NCI-H2227 (cell line): Measurements from ENCODE around the gene RUFY1.
"Not testable (repeated sequence)": the region's sequence is repeated elsewhere in the genome, so short reads cannot be mapped to it uniquely, and the experiment has no call there.

Source experiments
- DNase-seq: peaks from one replicate; lab custom pipeline; 2025; ENCODE audit not compliant: unreplicated experiment; lab: John Stamatoyannopoulos, UW

RUFY1 gene

DNA sequence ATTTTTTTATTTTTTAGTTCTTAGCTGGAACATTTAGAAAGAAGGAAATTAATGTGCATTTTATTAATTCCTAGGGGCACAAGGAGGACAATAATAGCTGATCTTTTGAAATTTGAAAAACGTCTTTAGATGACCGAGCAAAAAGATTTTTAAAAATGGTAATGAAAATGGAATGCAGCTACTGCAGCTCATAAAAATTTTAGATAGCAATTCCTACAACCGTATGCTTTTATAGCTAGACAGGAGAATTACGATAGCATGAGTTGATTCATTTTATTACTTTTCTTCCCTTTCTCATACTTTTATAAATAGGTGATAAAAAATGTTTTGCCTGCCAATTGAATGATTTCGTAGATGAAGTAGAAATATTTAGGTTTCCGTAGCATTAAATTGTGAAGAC lies 13.7 kb upstream of the RUFY1 start:
- no peak for DNase-seq

DNA sequence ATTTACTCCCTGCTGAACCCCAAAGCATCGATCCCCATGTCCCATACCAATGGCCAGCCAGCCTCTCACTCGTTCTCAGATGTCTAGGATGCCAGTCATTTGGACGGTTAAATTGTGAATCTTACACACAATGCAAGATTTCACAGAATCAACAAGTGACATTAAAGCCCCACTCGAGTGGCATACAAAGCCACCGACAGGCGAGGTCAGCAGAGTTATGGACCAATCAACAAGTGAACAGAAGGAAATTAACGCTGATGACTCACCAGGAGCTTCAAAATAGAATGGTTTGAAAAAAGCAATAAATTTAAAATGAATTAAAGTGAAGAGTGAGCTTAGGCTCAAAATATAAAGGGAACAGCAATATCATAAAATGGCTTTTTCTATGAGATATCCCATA lies 8.2 kb upstream of the RUFY1 start:
- no peak for DNase-seq

DNA sequence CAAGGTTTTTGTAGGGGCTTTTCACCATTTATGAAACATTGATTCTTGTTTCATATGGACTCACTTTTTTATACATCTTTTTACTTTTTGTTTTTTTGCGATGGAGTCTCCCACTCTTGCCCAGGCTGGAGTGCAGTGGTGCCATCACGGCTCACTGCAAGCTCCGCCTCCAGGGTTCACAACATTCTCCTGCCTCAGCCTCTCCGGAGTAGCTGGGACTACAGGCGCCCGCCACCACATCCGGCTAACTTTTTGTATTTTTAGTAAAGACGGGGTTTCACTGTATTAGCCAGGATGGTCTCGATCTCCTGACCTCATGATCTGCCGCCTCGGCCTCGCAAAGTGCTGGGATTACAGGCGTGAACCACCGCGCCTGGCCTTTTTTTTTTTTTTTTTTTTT lies 7.1 kb upstream of the RUFY1 start:
- DNase-seq = not testable (repeated sequence)

DNA sequence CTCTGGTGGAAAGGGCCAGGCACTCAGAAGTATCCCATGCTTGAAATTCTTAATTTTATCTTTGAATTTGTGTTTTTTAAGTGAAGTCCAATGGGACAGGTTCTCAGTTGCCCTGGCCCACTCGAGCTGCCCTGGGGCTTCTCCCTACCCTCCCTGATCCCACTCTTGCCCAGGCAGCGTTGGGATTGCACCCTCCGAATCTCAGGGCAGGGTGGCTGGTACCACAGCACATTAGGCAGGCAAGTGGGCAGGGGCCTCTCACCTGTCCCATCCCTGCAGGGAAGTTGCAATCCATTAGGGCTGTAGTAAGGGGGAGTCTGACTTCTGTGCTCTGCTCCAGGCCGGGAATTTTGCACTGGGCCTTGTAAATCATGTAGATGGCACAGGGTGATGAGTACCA lies 2.7 kb downstream of the RUFY1 start:
- DNase-seq = no peak

- DNase-seq = no peak
These were observed 3.5 kb downstream of the RUFY1 start for GRCh38 chr5:179553875-179554274.

- DNase-seq = no peak
These were observed 4.6 kb downstream of the RUFY1 start for GRCh38 chr5:179554981-179555380.

- DNase-seq = not testable (repeated sequence)
These were observed 8.0 kb downstream of the RUFY1 start for GRCh38 chr5:179558261-179558799.

DNA sequence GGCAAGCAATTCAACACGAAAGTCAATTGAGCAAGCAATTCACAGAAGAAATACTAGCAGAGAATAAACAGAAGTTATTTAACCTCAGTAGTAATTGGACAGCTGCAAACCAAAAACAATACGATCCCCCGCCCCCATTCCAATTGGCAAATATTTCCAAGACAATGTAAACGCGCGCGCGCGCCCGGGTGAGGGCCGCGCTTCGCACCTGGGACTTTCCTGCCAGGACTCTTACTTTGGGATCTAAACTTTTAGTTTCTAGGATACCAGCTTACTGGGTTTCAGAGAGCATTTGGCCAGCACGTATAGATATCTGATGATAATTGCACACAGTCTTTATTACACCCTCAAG lies 8.6 kb downstream of the RUFY1 start:
- DNase-seq = peak; percentile 47

DNA sequence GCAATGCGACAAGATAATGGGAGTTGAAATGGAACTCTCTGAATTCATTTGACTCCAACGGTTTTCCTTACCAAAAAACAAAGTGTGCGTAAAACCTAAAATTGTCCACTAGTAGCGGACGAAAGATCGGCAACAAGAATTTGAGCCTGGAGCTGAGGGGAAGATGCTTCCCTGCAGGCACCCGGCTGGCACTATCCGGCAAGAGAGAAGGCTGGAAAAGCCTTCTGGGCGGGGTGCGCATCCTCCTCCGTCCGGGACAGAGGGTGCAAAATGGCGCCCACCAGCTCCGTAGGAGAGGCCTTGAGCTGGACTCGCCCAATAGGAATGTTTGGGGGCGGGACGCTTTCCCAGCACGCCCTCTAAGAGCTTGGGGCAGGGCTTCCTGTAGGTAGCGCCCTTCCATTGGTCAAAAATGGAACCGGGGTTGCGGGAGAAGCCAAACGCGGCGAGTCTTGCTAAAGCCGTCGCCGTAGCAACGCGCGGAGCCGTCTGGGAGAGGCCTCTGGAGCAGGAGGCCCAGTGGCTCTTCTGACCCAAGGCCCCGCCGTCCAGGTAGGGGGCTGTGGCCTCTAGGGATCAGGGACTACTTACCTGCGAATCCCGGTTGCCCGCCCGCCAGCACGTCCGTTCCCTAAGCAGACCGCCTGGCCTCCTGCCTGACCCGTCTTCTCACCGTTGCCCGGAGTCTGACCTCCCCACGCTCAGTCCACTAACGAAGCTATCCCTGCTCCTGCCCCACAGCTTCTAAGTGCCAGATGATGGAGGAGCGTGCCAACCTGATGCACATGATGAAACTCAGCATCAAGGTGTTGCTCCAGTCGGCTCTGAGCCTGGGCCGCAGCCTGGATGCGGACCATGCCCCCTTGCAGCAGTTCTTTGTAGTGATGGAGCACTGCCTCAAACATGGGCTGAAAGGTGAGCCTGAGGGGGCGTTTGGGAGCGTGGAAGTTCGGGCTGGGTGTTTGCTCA lies 9.2 kb downstream of the RUFY1 start:
- DNase-seq = peak; percentile 97

DNA sequence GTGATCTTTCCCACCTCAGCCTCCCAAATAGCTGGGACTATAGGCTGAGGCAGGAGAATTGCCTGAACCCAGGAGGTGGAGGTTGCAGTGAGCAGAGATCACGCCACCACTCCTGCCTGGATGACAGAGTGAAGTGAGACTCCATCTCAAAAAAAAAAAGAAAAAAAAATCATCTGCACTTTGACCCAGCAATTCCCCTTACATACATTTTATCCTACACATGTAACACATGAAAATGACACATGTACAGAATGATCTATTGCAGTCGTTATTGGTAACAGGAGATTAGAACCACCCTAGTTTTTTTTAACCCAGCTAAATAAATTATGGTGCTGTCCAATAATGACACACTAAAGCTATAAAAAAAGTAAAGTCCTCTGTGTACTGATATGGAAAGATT lies 14.2 kb downstream of the RUFY1 start:
- no peak for DNase-seq

- DNase-seq = no peak
These were observed 18.4 kb downstream of the RUFY1 start for GRCh38 chr5:179568721-179569120.

- no peak for DNase-seq
These were observed 22.0 kb downstream of the RUFY1 start for GRCh38 chr5:179572386-179572785.

DNA sequence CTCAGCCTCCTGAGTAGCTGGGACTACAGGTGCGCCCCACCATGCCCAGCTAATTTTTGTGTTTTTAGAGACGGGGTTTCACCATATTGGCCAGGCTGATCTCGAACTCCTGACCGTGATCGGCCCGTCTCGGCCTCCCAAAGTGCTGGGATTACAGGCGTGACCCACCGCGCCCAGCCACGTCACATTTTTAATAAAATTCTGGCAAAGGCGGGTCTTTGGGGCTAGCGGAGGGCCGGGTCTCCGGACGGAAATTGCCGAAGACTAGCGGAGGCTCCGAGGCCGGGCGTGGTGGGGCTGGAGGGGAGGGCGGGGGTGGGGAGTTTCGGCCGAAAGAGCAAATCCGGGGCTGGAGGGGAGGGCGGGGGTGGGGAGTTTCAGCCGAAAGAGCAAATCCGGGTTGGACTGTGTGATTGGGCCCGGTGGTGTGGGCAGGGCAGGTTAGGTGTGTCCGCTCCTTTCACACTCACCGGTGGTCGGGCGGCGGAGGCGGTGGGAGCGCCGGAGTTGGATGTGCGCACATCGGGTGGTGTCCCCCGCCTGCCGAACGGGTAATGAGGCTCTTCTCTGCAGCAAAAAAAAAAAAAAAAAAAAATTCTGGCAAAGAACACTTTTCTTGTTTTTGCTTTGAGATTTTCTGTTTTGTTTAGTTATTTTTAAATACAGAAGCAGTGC lies 27.1 kb downstream of the RUFY1 start:
- no peak for DNase-seq

GRCh38 chr5:179585941-179586401 lies 35.6 kb downstream of the RUFY1 start:
- DNase-seq = no peak

- no peak for DNase-seq
These were observed 37.8 kb downstream of the RUFY1 start for GRCh38 chr5:179588166-179588565.

DNA sequence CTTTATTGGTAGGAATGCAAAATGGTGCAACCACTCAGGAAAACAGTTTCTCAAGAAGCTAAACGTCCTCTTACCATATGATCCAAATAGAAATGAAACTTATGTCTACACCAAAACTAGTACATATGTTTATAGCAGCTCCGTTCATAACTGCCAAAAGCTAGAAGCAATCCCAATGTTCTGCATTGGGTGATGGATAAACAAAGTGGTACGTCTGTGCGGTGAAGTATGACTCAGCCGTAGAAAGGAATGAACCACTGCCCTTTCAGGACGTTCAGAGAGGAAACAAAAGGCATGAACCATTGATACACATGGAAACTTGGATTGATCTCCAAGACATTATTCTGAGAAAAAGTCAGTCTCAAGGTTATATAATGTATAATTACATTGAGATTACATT lies 45.6 kb downstream of the RUFY1 start:
- DNase-seq = no peak

DNA sequence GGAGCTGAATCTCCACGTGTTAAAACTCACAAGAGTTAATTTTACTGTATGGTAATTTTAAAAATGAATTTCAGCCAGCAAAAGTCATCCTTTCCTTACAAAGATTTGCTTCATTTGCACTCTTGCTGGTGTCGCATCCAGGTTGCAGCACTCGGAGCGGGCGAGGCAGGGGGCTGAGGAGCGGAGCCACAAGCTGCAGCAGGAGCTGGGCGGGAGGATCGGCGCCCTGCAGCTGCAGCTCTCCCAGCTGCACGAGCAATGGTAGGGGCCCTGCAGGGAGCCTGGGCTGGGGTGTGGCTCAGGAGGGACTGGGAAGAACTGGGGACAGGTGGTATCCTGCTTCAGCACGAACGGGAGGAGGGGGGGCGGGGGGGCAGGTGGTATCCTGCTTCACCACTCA lies 46.1 kb downstream of the RUFY1 start:
- DNase-seq = no peak

GRCh38 chr5:179599100-179599499 lies 48.7 kb downstream of the RUFY1 start:
- DNase-seq = no peak

- no peak for DNase-seq
These were observed 49.2 kb downstream of the RUFY1 start for GRCh38 chr5:179599566-179599965.

DNA sequence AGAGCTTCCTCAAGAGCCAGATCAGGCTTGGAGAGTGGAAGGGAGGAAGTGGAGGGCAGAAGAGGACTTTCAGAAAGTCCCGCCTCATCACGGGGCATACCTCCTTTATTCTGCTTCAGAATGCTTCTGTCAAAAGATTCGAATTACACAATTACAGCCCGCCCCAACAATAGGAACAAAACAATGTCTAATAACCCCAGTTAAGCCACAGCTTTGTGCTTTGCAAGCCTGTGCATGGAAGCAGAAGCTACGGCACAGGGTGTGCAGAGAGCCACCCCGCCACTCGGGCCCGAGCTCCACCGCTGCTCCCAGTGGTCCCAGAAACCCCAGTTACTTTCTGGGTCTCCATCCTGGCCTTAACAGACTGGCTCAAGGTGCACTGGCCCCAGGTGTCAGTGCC lies 49.6 kb downstream of the RUFY1 start:
- DNase-seq = no peak

GRCh38 chr5:179601871-179602625 lies 51.7 kb downstream of the RUFY1 start:
- no peak for DNase-seq
